Gastrocnemius medialis (tissue), 4 donors: ENCODE results near the gene ACTC1. TPM values are rescaled to one million over a fixed set of nuclear protein-coding genes. Genes with fewer than 3 reads are reported as not detected.
A peak's percentile ranks its signal among the peaks of the same experiment; 100 is the strongest.

ENCODE experiments used
- ATAC-seq, 2 donors: fragments of 150-250 bp; one replicate each; pipeline ENCODE4 v1.9.1; 2016
- DNase-seq, 2 donors: peaks; one replicate each; pipeline ENCODE4 v3.0.0-alpha.2; 2019
- H3K27ac ChIP-seq, 4 donors: fragments of 200-600 bp; sonication (generic); 1 replicate in 1 of 4; 2 replicates in 3 of 4; pipeline ENCODE4 v1.5.1; 2016 to 2018; ENCODE audit warnings: mild to moderate bottlenecking in 2 of 4, moderate library complexity in 1 of 4
- H3K27me3 ChIP-seq, 3 donors: fragments of 200-600 bp; sonication (generic) in 2 of 3; 1 replicate in 1 of 3; 2 replicates in 2 of 3; pipeline versions ENCODE4 v1.5.1 to v1.6.0; 2016 to 2019; ENCODE audit warnings: mild to moderate bottlenecking in 1 of 3, moderate library complexity in 1 of 3
- H3K36me3 ChIP-seq, 2 donors: fragments of 200-600 bp; sonication (generic) in 1 of 2; one replicate each; pipeline ENCODE4 v1.5.1; 2017 to 2018
- H3K4me1 ChIP-seq, 2 donors: fragments of 200-600 bp; sonication (generic) in 1 of 2; one replicate each; pipeline ENCODE4 v1.5.1; 2016 to 2017; ENCODE audit warnings: mild to moderate bottlenecking in 2 of 2
- H3K4me3 ChIP-seq, 4 donors: fragments of 200-600 bp; sonication (generic) in 3 of 4; 1 replicate in 1 of 4; 2 replicates in 3 of 4; pipeline ENCODE4 v1.5.1; 2016 to 2019; ENCODE audit warnings: mild to moderate bottlenecking in 2 of 4
- H3K9me3 ChIP-seq, 3 donors: fragments of 200-600 bp; sonication (generic) in 2 of 3; 1 replicate in 1 of 3; 2 replicates in 2 of 3; pipeline ENCODE4 v1.5.1; 2016 to 2019
- POLR2A ChIP-seq, 2 donors: fragments of 450-650 bp; IDR thresholded peaks; one replicate each; pipeline ENCODE4 v1.6.1; 2017; ENCODE audit warnings: antibody characterized with exemption in 2 of 2, mild to moderate bottlenecking in 2 of 2, moderate library complexity in 2 of 2
- in situ Hi-C, 4 donors: fragments of 200-750 bp; cut with MboI; loops; one replicate each; pipeline versions ENCODE4 v1.15.0 to v1.8.0; 2017; ENCODE audit warnings: low sequenced_read_pairs in 4 of 4
- intact Hi-C: fragments of 100-400 bp; cut with DNase I; formaldehyde crosslinking; loops from one replicate; pipeline ENCODE4 v1.15.1; 2023; ENCODE audit warnings: low total_unique reads
- total RNA-seq, 4 donors: library from RNA; depleted of rRNA; stranded (reverse); fragments of >200 nt; gene quantifications; one replicate each; pipeline versions ENCODE4 v1.1.0 to v1.2.3, GENCODE V29; 2016
- TF ChIP-seq, protein P1 (sequence below), 5 experiments: fragments of 450-650 bp in 3 of 5; fragments of 200-600 bp in 2 of 5; sonication (generic) in 2 of 5; IDR thresholded peaks in 4 of 5; conservative IDR thresholded peaks in 1 of 5; 1 replicate in 4 of 5; 2 replicates in 1 of 5; pipeline ENCODE4 v1.5.1; 2016 to 2019; ENCODE audit warnings: antibody characterized with exemption in 5 of 5, mild to moderate bottlenecking in 3 of 5, moderate library complexity in 3 of 5

ACTC1 gene
- total RNA-seq, 4 donors from 2014 or later = 5.6 to 449 (median 78.0) TPM

GRCh38 chr15:34802803-34803750, 7.7 kb upstream of the ACTC1 start:
- H3K36me3 ChIP-seq = no peaks in the 10 kb centered on the region
- no peak overlapping the region for H3K4me3 ChIP-seq
- TF ChIP-seq POLR2A (IDR thresholded peaks at IDR 0.05) = no peak
- TF ChIP-seq, protein P1, sequence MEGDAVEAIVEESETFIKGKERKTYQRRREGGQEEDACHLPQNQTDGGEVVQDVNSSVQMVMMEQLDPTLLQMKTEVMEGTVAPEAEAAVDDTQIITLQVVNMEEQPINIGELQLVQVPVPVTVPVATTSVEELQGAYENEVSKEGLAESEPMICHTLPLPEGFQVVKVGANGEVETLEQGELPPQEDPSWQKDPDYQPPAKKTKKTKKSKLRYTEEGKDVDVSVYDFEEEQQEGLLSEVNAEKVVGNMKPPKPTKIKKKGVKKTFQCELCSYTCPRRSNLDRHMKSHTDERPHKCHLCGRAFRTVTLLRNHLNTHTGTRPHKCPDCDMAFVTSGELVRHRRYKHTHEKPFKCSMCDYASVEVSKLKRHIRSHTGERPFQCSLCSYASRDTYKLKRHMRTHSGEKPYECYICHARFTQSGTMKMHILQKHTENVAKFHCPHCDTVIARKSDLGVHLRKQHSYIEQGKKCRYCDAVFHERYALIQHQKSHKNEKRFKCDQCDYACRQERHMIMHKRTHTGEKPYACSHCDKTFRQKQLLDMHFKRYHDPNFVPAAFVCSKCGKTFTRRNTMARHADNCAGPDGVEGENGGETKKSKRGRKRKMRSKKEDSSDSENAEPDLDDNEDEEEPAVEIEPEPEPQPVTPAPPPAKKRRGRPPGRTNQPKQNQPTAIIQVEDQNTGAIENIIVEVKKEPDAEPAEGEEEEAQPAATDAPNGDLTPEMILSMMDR (IDR thresholded peaks at IDR 0.05 in 4 of 5, conservative IDR thresholded peaks at IDR 0.05 in 1 of 5) = no peak
- ATAC-seq = no peak
- H3K27me3 ChIP-seq = no peaks in the 10 kb centered on the region
- H3K9me3 ChIP-seq = no peaks in the 10 kb centered on the region
- intact Hi-C loops = no loop called here
- in situ Hi-C loops = no loop called here
- peaks cover 0 to 9% of the 10 kb centered on the region in 2 donors for H3K4me1 ChIP-seq
- no peak for DNase-seq
- no peak overlapping the region for H3K27ac ChIP-seq

DNA sequence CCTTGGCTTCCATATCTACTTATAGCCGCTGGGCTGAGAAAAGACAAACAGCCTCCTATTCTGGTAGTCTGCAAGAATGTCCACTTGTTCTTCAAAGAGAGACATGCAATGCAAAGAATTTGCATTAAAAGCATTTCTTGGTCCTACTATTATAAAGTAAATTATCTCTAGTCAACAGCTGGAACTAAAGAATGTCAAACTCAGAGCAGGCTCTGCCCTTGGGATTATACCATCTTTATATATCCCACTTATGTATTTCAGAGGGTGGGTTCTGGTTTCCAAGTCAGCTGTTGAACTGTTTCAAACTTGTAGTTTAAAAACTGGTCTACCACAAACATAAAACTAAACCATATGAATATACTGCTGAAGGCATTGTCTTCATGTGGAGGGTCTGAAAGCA, 7.0 kb upstream of the ACTC1 start:
- ATAC-seq (no peak), DNase-seq (no peak)
- Histone ChIP-seq H3K4me1 (peaks cover 0 to 9% of the 10 kb centered on the region in 2 donors), H3K4me3 (no peak overlapping the region), H3K27me3 (no peaks in the 10 kb centered on the region), H3K9me3 (no peaks in the 10 kb centered on the region), H3K36me3 (no peaks in the 10 kb centered on the region), H3K27ac (no peak overlapping the region)
- in situ Hi-C loops (no loop called here), intact Hi-C loops (no loop called here)
- TF ChIP-seq, protein P1 (IDR thresholded peaks at IDR 0.05 in 4 of 5, conservative IDR thresholded peaks at IDR 0.05 in 1 of 5) = no peak
- TF ChIP-seq POLR2A (IDR thresholded peaks at IDR 0.05) = no peak

- H3K36me3 ChIP-seq = no peaks in the 10 kb centered on the region
- ATAC-seq (peak in 1 of 2 donors; percentile 28), DNase-seq (peak in 1 of 2 donors; percentile 46)
- H3K27me3 ChIP-seq = no peaks in the 10 kb centered on the region
- H3K27ac ChIP-seq = peak overlapping the region in 3 of 4 donors; percentile 23 to 55 (median 53)
- no peaks in the 10 kb centered on the region for H3K9me3 ChIP-seq
- in situ Hi-C loops = no loop called here
- TF ChIP-seq, protein P1 (IDR thresholded peaks at IDR 0.05 in 4 of 5, conservative IDR thresholded peaks at IDR 0.05 in 1 of 5) = no peak
- no peak for TF ChIP-seq POLR2A (IDR thresholded peaks at IDR 0.05)
- H3K4me3 ChIP-seq = no peak overlapping the region
- intact Hi-C loops = loop anchor here (5.0 kb wide), 2 partner anchors 82 to 103 kb away; no protein-coding TSS in a partner anchor
- peaks cover 5 to 19% of the 10 kb centered on the region in 2 donors for H3K4me1 ChIP-seq
Measured at GRCh38 chr15:34799149-34800101, 4.1 kb upstream of the ACTC1 start.

- DNase-seq = no peak
- intact Hi-C loops = loop anchor here (5.0 kb wide), 2 partner anchors 80 to 105 kb away; no protein-coding TSS in a partner anchor
- no peak overlapping the region for H3K27ac ChIP-seq
- no peaks in the 10 kb centered on the region for H3K36me3 ChIP-seq
- H3K27me3 ChIP-seq = no peaks in the 10 kb centered on the region
- ATAC-seq = no peak
- H3K4me1 ChIP-seq = peaks cover 16 to 23% of the 10 kb centered on the region in 2 donors
- no peak overlapping the region for H3K4me3 ChIP-seq
- TF ChIP-seq, protein P1 (IDR thresholded peaks at IDR 0.05 in 4 of 5, conservative IDR thresholded peaks at IDR 0.05 in 1 of 5) = no peak
- no peak for TF ChIP-seq POLR2A (IDR thresholded peaks at IDR 0.05)
- H3K9me3 ChIP-seq = no peaks in the 10 kb centered on the region
- in situ Hi-C loops = no loop called here
Measured at GRCh38 chr15:34796847-34797435, 1.6 kb upstream of the ACTC1 start.
